Activated CD4-positive, alpha-beta memory T cell treated with anti-CD3 and anti-CD28 coated beads, Interleukin-2, amount 10 ng/mL, durations not matched to agents 7 days and 5 days (primary cell): ENCODE measurements around the gene CPO. TPM values are rescaled to one million over a fixed set of nuclear protein-coding genes. Genes with fewer than 3 reads are reported as not detected.
A peak's percentile ranks its signal among the peaks of the same experiment; 100 is the strongest.

Experiments used
- CTCF ChIA-PET: fragments of 350-600 bp; sonication (Branson Sonifier 250); formaldehyde crosslinking; loops from one replicate; lab custom pipeline; 2021; ENCODE audit warnings: antibody characterized with exemption, inconsistent platforms; lab: Charles Lee
- POLR2A ChIA-PET: fragments of 350-600 bp; sonication (Branson Sonifier 250); formaldehyde crosslinking; loops from one replicate; lab custom pipeline; 2021; ENCODE audit warnings: antibody characterized with exemption; lab: Charles Lee
- DNase-seq: peaks from one replicate; pipeline ENCODE4 v3.0.0-alpha.2; 2020
- H3K27ac Mint-ChIP-seq: one replicate; pipeline ENCODE4 v1.8.0; 2021; ENCODE audit warnings: mild to moderate bottlenecking, mixed read lengths
- H3K27me3 Mint-ChIP-seq: one replicate; pipeline ENCODE4 v1.8.0; 2021; ENCODE audit warnings: mixed read lengths
- H3K36me3 Mint-ChIP-seq: one replicate; pipeline ENCODE4 v1.8.0; 2021; ENCODE audit warnings: low read depth, mixed read lengths
- H3K4me1 Mint-ChIP-seq: one replicate; pipeline ENCODE4 v1.8.0; 2021; ENCODE audit warnings: mixed read lengths
- H3K4me3 Mint-ChIP-seq: one replicate; pipeline ENCODE4 v1.8.0; 2021; ENCODE audit warnings: mild to moderate bottlenecking, mixed read lengths
- H3K9me3 Mint-ChIP-seq: one replicate; pipeline ENCODE4 v1.8.0; 2021; ENCODE audit warnings: mixed read lengths
- total RNA-seq, 2 experiments: library from RNA; stranded (reverse); gene quantifications; one replicate each; pipeline ENCODE4 v1.2.3, GENCODE V29; 2021

CPO gene
- total RNA-seq, 2 experiments from 2014 or later, result not detected

- H3K36me3 Mint-ChIP-seq, result no peaks in the 10 kb centered on the region
- H3K4me3 Mint-ChIP-seq, result no peak overlapping the region
- H3K27me3 Mint-ChIP-seq, result peaks cover 13% of the 10 kb centered on the region
- H3K27ac Mint-ChIP-seq, result no peak overlapping the region
- CTCF ChIA-PET, result no interaction called here
- DNase-seq, result no peak
- peaks cover under 1% of the 10 kb centered on the region for H3K9me3 Mint-ChIP-seq
- POLR2A ChIA-PET, result no interaction called here
- H3K4me1 Mint-ChIP-seq, result peaks cover 10% of the 10 kb centered on the region
Observed at GRCh38 chr2:206981086-206981674, 41.9 kb downstream of the CPO start.

- peak; percentile 54 for DNase-seq
- Mint-ChIP-seq H3K4me1 (peaks cover 14% of the 10 kb centered on the region), H3K9me3 (peaks cover 3% of the 10 kb centered on the region), H3K27me3 (peaks cover 13% of the 10 kb centered on the region), H3K4me3 (no peak overlapping the region), H3K36me3 (no peaks in the 10 kb centered on the region), H3K27ac (no peak overlapping the region)
- POLR2A ChIA-PET, result no interaction called here
- CTCF ChIA-PET, result no interaction called here
Observed at GRCh38 chr2:206981739-206982340, 42.5 kb downstream of the CPO start.

GRCh38 chr2:206982360-206982955 lies 43.1 kb downstream of the CPO start:
- CTCF ChIA-PET, result interaction anchor here (0.8 to 1.3 kb wide), 2 partner anchors 441 to 491 kb away, joined by 3 to 5 read pairs; no protein-coding TSS in a partner anchor
- H3K36me3 Mint-ChIP-seq, result no peaks in the 10 kb centered on the region
- H3K4me3 Mint-ChIP-seq, result no peak overlapping the region
- DNase-seq, result no peak
- peaks cover 9% of the 10 kb centered on the region for H3K27me3 Mint-ChIP-seq
- H3K4me1 Mint-ChIP-seq, result peaks cover 19% of the 10 kb centered on the region
- H3K27ac Mint-ChIP-seq, result no peak overlapping the region
- POLR2A ChIA-PET, result no interaction called here
- H3K9me3 Mint-ChIP-seq, result peaks cover 3% of the 10 kb centered on the region

DNA sequence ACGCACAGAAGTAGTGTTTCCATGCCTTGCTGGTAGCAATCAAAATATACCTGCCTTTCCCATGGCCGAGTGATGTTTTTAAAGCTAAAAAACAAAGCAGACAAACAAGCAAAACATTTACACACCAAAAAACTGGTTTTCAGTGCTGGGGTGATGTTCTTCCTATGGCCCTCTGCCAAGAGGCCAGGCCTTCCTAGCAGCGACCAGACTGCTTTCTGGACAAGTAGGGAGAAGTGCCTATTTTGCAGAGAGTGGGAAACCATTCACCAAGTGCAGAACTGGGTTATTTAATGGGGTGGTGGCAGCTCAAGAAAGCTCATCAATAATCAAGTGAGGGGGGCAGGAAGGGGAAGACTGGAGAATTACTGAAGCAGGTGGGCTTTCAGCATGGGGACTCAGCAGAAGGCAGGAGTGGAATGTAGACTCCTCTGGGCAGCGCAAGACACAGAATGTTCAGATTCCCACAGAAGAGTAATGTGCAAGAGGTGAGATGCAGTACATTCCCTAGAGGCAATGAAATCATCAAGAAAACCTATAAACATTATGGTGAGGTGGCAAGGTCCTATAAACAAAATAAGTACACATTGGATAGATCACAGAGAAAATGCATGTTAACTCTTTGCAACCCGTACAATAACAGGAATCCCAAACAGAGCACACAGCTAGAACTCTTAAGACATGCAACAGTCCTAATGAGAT lies 44.0 kb downstream of the CPO start:
- ChIA-PET CTCF (interaction anchor here (0.6 to 1.3 kb wide), 5 partner anchors 183 to 493 kb away, joined by 3 to 5 read pairs (median 3); no protein-coding TSS in a partner anchor), POLR2A (no interaction called here)
- H3K27me3 Mint-ChIP-seq, result peaks cover 5% of the 10 kb centered on the region
- no peak for DNase-seq
- H3K36me3 Mint-ChIP-seq, result no peaks in the 10 kb centered on the region
- peaks cover 3% of the 10 kb centered on the region for H3K9me3 Mint-ChIP-seq
- H3K4me3 Mint-ChIP-seq, result no peak overlapping the region
- no peak overlapping the region for H3K27ac Mint-ChIP-seq
- H3K4me1 Mint-ChIP-seq, result peaks cover 19% of the 10 kb centered on the region

DNA sequence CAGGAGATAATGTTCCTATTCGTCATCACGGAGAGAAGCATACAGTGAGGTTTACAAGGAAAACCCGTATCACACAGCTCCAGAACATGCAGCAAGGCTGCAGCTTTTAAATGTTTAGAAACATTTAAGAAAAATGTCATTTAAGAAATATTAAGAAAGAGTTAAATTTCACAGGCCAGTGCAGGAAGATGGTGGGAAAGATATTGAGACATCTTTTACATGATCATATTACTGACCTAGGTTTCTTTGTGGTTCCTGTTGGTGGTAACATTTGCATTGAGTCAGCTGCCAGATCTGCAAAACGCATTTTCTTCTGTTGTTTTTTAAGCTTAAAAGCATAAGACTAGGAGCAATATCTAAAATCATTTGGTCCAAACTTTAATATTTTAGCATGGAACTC lies 44.9 kb downstream of the CPO start:
- Mint-ChIP-seq H3K4me3 (no peak overlapping the region), H3K9me3 (peaks cover 3% of the 10 kb centered on the region), H3K27me3 (peaks cover 3% of the 10 kb centered on the region), H3K4me1 (peaks cover 23% of the 10 kb centered on the region), H3K36me3 (no peaks in the 10 kb centered on the region), H3K27ac (no peak overlapping the region)
- POLR2A ChIA-PET, result no interaction called here
- DNase-seq, result no peak
- CTCF ChIA-PET, result interaction anchor here (0.6 to 1.3 kb wide), 5 partner anchors 184 to 726 kb away, joined by 3 to 4 read pairs (median 3); no protein-coding TSS in a partner anchor

GRCh38 chr2:206986943-206987342 lies 47.6 kb downstream of the CPO start:
- peaks cover 3% of the 10 kb centered on the region for H3K27me3 Mint-ChIP-seq
- H3K4me1 Mint-ChIP-seq, result peaks cover 26% of the 10 kb centered on the region
- H3K4me3 Mint-ChIP-seq, result no peak overlapping the region
- H3K27ac Mint-ChIP-seq, result no peak overlapping the region
- POLR2A ChIA-PET, result interaction anchor here (0.7 kb wide), 1 partner anchor 8 kb away, joined by 3 read pairs; no protein-coding TSS in a partner anchor
- CTCF ChIA-PET, result interaction anchor here (0.7 to 2.1 kb wide), 2 partner anchors 486 to 489 kb away, joined by 3 to 6 read pairs; no protein-coding TSS in a partner anchor
- peaks cover 3% of the 10 kb centered on the region for H3K9me3 Mint-ChIP-seq
- no peak for DNase-seq
- no peaks in the 10 kb centered on the region for H3K36me3 Mint-ChIP-seq

- ChIA-PET CTCF (interaction anchor here (2.1 kb wide), 1 partner anchor 485 kb away, joined by 6 read pairs; no protein-coding TSS in a partner anchor), POLR2A (no interaction called here)
- Mint-ChIP-seq H3K27ac (no peak overlapping the region), H3K9me3 (peaks cover 3% of the 10 kb centered on the region), H3K4me1 (peaks cover 21% of the 10 kb centered on the region), H3K4me3 (no peak overlapping the region), H3K27me3 (peaks cover 3% of the 10 kb centered on the region), H3K36me3 (no peaks in the 10 kb centered on the region)
- DNase-seq, result no peak
Observed at GRCh38 chr2:206987810-206988209, 48.5 kb downstream of the CPO start.

DNA sequence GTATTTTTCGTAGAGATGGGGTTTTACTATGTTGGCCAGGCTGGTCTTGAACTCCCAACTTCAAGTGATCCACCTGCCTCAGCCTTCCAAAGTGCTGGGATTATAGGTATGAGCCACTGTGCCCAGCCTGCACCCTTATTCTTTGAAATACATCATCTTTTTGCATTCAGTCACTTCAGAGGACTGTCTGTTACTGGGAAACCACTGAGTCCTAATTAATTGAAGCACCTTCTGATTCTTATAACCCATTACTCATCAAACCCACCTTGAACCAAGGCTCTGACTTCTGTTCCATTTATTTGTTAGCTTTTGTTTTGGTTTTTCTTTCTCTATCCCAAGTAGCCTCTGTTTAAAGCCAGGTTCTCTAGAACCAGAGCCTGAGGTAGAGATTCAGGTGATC lies 49.6 kb downstream of the CPO start:
- ChIA-PET POLR2A (no interaction called here), CTCF (interaction anchor here (0.7 kb wide), 1 partner anchor 12 kb away, joined by 3 read pairs; no protein-coding TSS in a partner anchor)
- Mint-ChIP-seq H3K27ac (no peak overlapping the region), H3K27me3 (no peaks in the 10 kb centered on the region), H3K9me3 (peaks cover 3% of the 10 kb centered on the region), H3K36me3 (no peaks in the 10 kb centered on the region), H3K4me3 (no peak overlapping the region), H3K4me1 (peaks cover 21% of the 10 kb centered on the region)
- DNase-seq, result no peak

GRCh38 chr2:206989311-206989710 lies 50.0 kb downstream of the CPO start:
- peaks cover 3% of the 10 kb centered on the region for H3K9me3 Mint-ChIP-seq
- no peak overlapping the region for H3K4me3 Mint-ChIP-seq
- DNase-seq, result no peak
- ChIA-PET POLR2A (no interaction called here), CTCF (no interaction called here)
- H3K27ac Mint-ChIP-seq, result no peak overlapping the region
- H3K36me3 Mint-ChIP-seq, result no peaks in the 10 kb centered on the region
- H3K4me1 Mint-ChIP-seq, result peaks cover 20% of the 10 kb centered on the region
- H3K27me3 Mint-ChIP-seq, result no peaks in the 10 kb centered on the region

- H3K36me3 Mint-ChIP-seq, result no peaks in the 10 kb centered on the region
- no peak overlapping the region for H3K27ac Mint-ChIP-seq
- peaks cover 16% of the 10 kb centered on the region for H3K4me1 Mint-ChIP-seq
- no peak overlapping the region for H3K4me3 Mint-ChIP-seq
- POLR2A ChIA-PET, result no interaction called here
- peaks cover 3% of the 10 kb centered on the region for H3K9me3 Mint-ChIP-seq
- H3K27me3 Mint-ChIP-seq, result no peaks in the 10 kb centered on the region
- DNase-seq, result no peak
- CTCF ChIA-PET, result interaction anchor here (1.3 kb wide), 1 partner anchor 56 kb away, joined by 3 read pairs; no protein-coding TSS in a partner anchor
Observed at GRCh38 chr2:206990360-206990759, 51.0 kb downstream of the CPO start.

GRCh38 chr2:206991070-206991469 lies 51.8 kb downstream of the CPO start:
- CTCF ChIA-PET, result interaction anchor here (1.3 kb wide), 1 partner anchor 55 kb away, joined by 3 read pairs; no protein-coding TSS in a partner anchor
- Mint-ChIP-seq H3K4me3 (no peak overlapping the region), H3K4me1 (peaks cover 16% of the 10 kb centered on the region), H3K27ac (no peak overlapping the region), H3K27me3 (no peaks in the 10 kb centered on the region), H3K9me3 (peaks cover 3% of the 10 kb centered on the region), H3K36me3 (no peaks in the 10 kb centered on the region)
- POLR2A ChIA-PET, result no interaction called here
- no peak for DNase-seq

DNA sequence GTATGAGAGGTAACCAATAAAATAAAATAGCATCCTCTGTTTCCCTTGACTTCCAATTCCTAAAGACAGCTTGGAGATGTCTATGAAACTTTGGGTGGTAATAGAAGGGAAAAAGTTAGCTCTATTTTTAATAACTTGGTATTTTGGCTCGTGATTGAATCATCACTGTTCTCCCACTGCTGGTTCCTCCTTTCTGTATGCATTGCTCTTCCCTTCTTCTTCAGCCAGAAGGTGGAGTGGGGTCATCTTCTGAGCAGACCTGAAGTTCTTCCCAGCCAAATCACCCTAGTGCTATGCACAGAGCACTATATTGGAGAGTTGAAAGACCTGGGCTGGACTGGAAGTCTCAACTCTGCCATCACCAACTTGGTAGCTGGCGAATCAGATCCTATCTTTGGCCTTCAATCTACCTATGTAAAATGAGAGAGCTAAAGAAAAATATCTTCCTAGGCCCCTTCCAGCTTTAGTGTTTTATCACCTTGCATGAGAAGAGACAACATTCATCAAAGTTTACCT lies 54.1 kb downstream of the CPO start:
- ChIA-PET POLR2A (no interaction called here), CTCF (no interaction called here)
- Mint-ChIP-seq H3K4me1 (peaks cover 7% of the 10 kb centered on the region), H3K27me3 (peaks cover 5% of the 10 kb centered on the region), H3K4me3 (no peak overlapping the region), H3K36me3 (no peaks in the 10 kb centered on the region), H3K27ac (no peak overlapping the region), H3K9me3 (no peaks in the 10 kb centered on the region)
- DNase-seq, result no peak
